Omental fat pad (tissue), 4 donors: ENCODE data around the gene CDH26. TPM values are rescaled to one million over a fixed set of nuclear protein-coding genes. Genes with fewer than 3 reads are reported as not detected.

Experiments
- ATAC-seq: fragments of 150-250 bp; one replicate; pipeline ENCODE4 v1.9.1; 2016; ENCODE audit warnings: mild to moderate bottlenecking, moderate library complexity; ENCODE audit not compliant: low FRiP score
- DNase-seq: peaks from one replicate; pipeline ENCODE4 v3.0.0-alpha.2; 2019; ENCODE audit warnings: low spot score
- total RNA-seq, 4 donors: library from RNA; depleted of rRNA; stranded (reverse); fragments of >200 nt; gene quantifications; one replicate each; pipeline ENCODE4 v1.1.0, GENCODE V29; 2016
- TF ChIP-seq, protein P1 (sequence below), 3 donors: fragments of 450-650 bp; IDR thresholded peaks; one replicate each; pipeline ENCODE4 v1.5.1; 2016 to 2017; ENCODE audit warnings: antibody characterized with exemption in 3 of 3, mild to moderate bottlenecking in 3 of 3, moderate library complexity in 2 of 3

The CDH26 gene
- total RNA-seq, 4 donors from 2014 or later = 0.60 to 4.1 (median 1.6) TPM

DNA sequence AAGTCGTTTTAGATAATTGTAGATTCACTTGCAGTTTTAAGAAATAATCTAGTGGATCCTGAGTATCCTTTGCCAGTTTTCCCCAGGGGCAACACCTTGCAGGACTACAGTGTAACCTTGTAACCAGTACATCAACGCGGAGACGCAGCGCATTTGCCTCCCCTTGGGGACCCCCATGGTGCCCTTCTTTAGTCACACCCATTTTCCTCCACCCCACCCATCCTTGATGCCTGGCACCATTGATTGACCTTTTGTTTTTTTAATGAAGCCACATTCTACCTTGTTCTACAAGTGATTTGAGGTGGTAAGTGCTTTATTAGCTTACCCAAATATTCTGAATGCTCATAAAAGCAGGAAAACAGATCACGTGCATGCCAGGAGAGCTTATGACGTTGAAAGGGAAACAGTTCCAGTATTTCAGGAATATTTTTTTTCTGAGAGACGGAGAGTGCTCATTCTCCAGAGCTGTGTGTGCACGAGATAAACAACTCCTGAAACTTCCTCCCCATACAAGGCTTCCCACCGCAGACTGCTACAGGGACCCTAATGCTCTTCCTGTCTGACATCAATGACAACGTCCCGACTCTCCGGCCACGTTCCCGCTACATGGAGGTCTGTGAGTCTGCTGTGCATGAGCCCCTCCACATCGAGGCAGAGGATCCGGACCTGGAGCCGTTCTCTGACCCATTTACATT is 35.7 kb downstream of the CDH26 start:
- TF ChIP-seq, protein P1, sequence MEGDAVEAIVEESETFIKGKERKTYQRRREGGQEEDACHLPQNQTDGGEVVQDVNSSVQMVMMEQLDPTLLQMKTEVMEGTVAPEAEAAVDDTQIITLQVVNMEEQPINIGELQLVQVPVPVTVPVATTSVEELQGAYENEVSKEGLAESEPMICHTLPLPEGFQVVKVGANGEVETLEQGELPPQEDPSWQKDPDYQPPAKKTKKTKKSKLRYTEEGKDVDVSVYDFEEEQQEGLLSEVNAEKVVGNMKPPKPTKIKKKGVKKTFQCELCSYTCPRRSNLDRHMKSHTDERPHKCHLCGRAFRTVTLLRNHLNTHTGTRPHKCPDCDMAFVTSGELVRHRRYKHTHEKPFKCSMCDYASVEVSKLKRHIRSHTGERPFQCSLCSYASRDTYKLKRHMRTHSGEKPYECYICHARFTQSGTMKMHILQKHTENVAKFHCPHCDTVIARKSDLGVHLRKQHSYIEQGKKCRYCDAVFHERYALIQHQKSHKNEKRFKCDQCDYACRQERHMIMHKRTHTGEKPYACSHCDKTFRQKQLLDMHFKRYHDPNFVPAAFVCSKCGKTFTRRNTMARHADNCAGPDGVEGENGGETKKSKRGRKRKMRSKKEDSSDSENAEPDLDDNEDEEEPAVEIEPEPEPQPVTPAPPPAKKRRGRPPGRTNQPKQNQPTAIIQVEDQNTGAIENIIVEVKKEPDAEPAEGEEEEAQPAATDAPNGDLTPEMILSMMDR (IDR thresholded peaks at IDR 0.05) = no peak
- peak; percentile 35 for ATAC-seq
- DNase-seq = no peak

DNA sequence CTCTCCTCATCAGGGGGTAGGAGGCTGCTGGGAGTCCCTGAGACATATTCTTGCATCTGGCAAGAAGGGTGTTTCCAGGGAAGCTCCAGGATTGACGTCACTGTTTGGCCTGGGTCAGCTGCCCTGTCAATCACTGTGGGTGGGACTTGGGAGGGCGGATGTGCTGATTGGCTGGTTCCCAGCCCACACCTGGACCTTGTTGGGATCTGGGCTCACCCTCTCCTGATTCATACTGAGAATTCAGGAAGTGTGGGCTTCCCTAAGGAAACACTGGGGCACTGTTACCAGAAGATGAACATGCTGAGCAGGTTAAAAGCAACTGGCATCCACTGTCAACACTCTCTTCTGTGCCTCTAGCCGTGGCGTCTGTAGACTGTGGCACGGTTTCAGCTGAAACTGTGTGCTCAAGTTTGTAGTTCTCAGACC is 36.5 kb downstream of the CDH26 start:
- DNase-seq = no peak
- peak; percentile 80 for ATAC-seq
- TF ChIP-seq, protein P1 (IDR thresholded peaks at IDR 0.05) = no peak

DNA sequence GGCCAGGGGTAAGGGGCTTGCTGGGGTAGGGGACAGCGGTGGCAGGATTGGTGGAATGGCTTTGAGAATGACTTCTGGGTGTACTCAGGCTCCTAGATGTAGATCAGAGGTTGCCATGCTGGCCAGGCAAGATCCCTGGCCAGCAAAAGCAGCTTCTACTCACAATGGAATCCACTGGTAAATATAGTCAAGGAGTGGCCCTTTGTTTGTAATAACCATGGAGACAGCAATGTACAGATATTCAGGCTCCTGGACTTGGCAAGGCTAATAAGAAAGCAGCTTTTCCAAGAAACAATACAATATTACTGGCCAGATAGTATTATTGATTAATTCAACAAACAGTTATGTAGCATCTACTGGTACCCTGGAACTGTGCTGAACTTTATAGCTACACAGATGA is 37.9 kb downstream of the CDH26 start:
- TF ChIP-seq, protein P1 (IDR thresholded peaks at IDR 0.05) = no peak
- no peak for ATAC-seq
- no peak for DNase-seq

DNA sequence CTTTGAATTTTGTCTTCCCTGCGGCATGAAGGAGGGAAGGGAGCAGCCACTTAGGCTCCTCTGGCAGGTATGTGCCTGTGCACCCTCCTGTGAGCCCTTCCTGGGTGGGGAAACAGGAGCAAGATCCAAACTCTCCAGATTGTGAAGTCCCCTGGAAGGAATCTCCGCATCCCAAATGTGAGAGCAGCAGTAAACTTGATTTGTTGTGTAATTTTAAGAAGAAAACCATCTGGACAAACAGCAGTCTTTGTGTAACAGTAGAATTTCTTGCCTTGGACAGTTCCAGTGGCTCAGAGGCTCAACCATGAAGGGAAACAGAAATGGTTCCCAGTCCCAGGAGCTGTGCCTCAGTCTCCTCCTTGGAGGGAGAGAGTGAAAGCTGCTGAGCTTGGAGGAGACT is 39.7 kb downstream of the CDH26 start:
- ATAC-seq = no peak
- no peak for DNase-seq
- TF ChIP-seq, protein P1 (IDR thresholded peaks at IDR 0.05) = no peak

DNA sequence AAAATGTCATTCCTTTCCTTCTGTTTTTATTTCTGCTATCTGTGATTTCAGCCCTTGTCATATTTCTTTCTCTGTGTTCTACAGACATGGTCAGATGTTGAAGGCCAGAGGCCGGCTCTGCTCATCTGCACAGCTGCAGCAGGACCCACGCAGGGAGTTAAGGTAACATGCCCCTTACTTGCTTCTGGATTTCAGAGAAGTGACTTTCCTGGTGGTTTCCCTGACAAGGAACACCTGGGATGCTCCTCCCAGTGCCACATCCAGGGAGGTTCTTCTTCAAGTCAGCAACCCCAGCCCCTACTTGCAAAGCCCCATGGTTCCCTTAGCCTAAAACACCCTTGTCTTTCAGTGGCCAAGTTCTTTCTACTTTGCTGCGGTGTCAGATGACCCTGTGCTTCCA is 41.3 kb downstream of the CDH26 start:
- TF ChIP-seq, protein P1 (IDR thresholded peaks at IDR 0.05) = no peak
- no peak for DNase-seq
- no peak for ATAC-seq

DNA sequence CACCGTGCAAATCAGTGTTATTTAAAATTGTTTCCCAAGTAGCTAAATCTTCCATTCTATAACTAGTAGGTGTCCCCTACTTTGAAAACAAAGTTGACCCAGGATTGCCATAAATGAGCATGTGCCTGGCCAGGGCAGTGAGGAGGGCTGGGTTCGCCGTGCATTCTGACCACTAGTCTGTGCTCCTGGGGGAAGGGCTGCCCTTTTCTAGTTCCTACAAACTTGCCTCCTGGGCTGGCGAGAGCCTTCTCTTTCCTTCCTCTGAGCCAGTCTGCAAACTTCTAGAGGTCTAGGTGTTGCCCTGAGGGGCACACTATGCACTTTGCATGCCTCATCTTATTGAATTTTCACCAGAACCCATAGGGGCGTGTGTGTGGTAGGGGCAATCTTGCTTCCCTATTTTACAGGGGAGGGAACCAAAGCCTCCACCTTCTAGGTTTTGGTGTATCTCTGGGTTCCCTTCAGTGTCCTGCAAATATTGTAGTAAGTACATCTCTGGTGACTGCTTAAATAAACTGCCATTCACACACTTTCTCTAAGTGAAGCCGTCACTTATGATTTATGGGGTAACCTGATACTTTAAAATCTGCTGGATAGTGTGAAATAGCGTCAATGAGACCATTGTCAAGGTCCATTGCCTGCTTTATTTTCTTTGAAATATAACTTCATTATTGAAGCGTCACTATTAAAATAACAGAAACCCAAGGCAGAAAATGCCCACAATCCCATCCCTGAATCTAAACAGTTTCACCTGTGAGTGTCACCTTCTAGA is 42.2 kb downstream of the CDH26 start:
- ATAC-seq (no peak), DNase-seq (no peak)
- TF ChIP-seq, protein P1 (IDR thresholded peaks at IDR 0.05) = no peak
